ENCODE results near the gene MMP24.
A peak's percentile ranks its signal among the peaks of the same experiment; 100 is the strongest.
"Not testable (repeated sequence)": the region's sequence is repeated elsewhere in the genome, so short reads cannot be mapped to it uniquely, and the experiment has no call there.

Gene MMP24

DNA sequence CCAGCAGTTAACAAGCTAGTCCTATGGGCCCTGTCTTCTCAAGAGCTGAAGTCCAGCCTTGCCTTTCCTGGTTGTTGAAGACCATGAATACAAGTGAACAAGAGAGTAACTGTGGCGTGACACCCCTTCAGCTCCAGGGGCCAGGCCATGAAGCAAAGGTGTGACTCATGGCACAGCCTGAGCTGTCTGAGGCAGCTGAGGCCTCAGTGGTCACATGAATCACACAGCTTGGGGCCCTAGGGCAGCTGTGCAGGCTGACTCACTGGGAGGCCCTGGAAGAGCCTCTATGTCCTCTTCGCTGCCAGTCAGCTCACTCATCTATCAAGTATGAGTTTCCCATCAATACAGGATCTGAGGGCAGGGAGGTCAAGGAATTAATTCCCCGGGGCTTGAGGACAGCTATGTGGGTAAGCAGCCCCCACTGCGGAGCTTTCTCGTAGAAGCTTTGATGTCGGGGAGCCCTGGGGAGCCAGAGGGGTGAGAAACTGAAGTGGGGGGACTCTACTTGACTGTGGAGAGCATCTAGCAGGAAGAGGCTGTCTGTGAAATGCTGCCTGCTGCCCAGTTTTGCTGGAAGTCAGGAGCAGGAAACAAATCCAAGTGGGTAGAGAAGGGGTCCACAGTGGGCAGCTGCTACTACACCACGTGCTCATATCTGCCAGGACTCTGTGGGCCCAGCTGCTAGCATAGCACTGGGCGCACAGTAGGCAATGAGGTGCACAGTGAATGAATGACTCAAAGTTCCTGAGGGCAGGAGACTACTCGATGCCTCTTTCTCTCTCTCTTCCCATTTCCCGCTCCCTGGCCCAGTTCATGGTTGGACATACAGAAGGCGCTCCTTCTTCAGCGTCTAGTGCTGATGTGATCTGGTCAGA lies 79.4 kb downstream of the MMP24 start:
- DNase-seq (ENCODE audit: low read depth in 2 of 2, low spot score in 1 of 2) = peak in 1 of 2 donors; percentile 19

DNA sequence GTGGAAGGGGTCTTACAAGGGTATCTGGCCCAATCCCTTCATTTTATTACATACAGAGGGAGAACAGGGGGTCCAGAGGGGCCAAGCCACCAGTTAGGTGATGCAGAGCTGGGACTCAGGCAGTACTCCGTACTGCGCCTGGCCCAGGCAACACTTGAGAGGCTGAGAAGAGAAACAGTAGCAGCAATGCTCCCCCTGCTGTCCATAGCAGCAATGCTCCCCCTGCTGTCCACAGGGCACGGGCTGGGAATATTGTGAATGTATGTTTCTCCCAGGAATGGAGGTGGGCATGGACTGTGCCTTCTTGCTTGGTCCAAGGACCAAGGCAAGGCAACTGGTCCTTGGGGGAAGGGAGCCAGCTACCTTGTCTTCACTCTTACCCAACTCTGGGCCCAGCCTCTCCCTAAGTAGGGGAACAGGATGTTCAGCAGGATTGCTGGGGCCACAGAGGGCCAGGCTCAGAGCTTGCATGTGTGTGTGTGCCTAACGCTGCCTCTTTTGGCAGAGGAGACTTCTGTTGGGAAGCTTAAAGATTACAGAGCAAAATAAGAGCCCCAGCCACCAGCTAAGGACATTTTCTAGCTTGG lies 80.5 kb downstream of the MMP24 start:
- DNase-seq (ENCODE audit: low read depth in 2 of 2, low spot score in 1 of 2) = no peak

DNA sequence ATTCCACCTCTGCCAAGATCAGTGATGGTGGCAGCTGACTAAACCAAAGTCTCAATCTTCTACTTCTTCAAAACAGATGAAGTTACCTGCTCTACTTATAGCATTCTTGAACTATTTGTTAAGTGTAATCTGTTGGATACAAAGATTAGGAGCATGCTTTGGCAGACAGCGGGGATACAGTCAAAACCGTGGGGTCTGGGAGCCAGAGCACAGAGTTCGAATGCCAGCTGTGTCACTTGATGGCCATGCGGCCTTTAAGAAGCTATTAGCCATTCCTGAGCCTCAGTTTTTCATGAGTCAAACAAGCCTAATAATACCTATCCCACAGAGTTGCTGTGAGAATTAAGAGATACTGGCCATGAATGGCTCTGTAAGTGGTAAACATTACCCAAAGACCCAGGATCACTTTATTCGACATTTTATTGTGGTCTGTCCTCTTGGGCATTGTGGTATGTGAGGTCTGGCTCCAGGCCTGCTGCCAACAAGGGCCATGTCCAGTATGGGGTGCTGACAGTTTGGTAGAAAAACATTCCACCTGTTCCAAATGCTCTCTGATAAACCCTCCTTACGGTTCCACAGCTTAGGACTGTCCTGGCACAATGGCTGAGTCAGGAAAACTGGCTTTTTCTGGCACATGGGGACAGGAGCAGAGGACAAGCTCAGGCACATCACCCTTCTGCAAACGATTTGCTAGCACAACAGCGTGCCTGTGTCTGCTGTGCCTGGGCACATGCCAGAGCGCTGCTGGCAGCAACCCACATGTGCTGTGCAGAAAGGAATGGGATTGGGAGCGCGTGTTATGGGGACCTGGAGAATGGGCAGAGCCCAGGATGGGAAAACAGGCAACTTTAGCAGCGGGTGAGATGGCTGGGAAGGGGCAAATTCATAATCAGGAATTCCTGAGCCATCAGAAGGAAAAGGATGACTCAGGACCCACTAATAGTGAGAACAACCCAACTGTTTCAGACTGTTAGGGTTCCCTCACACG lies 81.5 kb downstream of the MMP24 start:
- DNase-seq (ENCODE audit: low read depth in 2 of 2, low spot score in 1 of 2) = no peak

DNA sequence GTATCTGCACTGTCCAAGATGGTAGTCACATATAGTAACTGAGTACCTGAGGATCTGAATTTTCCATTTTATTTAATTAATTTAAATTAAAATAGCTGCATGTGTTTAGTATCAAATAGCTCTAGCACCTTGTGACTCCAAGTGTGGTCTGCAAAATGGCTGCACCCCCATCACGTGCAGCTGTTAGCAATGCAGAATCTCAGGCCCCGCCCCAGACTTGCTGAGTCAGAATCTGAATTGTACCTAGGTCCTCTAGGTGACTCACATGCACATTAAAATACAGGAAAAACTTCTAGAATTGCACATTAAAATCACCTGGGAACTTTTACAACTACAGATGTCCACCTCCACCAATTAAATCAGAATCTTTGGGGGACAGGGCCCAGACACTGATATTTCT lies 84.9 kb downstream of the MMP24 start:
- DNase-seq (ENCODE audit: low read depth in 2 of 2, low spot score in 1 of 2) = no peak

DNA sequence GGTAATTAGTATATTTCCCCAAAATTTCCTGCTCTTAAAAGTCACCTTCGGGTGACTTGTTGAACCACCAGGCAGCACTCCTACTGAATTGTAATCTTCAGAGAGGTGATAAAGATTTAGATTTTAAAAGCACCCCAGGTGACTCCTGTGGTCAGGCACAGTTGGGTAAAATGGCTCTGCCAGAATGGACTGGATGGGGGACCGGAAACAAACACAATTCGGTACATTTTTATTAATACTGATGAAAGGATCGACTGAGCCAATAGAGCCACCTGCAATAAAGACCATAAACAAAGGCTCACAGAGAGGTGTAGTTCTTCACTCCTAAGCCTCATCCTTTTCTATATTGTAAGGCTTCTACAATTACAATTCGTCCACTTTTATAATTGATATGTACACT lies 85.3 kb downstream of the MMP24 start:
- DNase-seq (ENCODE audit: low read depth in 2 of 2, low spot score in 1 of 2) = no peak

DNA sequence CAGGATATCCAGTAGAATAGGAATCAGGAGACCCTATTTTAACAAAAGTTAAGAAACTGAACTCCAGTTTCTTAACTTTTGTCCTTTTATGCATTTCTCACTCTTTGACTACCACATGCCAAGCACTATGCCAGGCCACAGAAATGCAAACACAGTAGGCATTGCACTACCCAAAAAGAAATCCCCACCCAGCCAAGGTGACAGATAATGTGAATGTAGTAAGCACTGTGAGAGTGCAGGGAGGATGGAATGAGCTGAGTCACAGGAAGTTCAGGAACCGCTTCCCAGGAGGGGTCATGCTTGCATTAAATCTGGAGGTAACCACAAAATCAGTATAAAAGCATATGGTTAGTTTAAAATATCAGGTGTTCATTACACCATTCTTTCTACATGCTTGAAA lies 85.8 kb downstream of the MMP24 start:
- DNase-seq (ENCODE audit: low read depth in 2 of 2, low spot score in 1 of 2) = no peak

DNA sequence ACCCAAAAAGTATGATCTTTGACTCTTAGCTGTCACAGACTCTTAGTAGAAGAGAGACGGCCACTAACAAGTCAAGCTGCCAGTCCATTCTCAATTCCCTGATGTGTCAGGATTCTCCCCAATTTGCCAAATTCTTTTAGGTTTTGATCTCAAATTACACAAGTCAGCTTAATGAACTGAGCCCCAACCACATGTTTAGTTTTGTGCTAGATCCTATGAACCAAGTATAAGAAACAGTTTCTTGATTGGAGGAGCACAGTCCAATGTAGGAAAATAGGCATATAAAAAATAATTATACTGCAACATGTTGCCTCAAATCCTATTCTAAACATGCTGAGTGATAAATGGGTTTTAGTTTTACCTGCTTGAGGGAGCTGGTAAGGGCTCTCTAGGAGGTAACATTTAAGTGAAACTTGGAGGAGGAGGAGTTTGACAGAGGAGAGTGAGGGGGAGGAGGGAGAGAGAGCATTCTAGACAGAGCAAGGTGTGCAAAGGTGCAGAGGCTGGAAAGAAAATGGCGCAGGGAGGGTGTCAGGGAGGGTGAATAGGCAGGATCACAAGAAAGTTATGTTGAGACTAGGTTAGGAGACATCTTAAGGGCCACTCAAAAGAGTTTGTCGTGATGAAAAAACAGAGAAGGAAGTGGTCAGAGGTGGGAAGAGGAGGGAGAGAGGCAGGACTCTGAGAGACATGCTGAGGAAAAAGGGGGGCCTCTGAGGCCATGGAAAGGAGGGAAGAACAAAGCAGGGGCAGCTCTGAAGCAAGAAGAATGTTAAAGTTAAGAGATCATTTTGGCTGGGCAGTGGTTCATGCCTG lies 88.5 kb downstream of the MMP24 start:
- no peak for DNase-seq (ENCODE audit: low read depth in 2 of 2, low spot score in 1 of 2)

DNA sequence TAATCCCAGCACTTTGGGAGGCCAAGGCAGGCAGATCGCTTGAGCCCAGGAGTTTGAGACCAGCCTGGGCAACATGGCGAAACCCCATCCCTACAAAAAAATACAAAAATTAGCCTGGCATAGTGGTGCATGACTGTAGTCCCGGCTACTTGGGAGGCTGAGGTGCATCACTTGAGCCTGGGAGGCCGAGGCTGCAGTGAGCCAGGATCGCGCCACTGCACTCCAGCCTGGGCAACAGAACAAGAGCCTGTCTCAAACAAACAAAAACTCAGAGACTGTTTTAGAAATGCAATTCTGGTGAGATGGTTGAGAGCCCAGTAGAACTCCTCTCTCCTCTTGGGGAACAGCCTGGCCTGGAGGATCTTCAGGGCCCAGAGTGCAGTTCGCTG lies 89.1 kb downstream of the MMP24 start:
- DNase-seq (ENCODE audit: low read depth in 2 of 2, low spot score in 1 of 2) = not testable (repeated sequence)

DNA sequence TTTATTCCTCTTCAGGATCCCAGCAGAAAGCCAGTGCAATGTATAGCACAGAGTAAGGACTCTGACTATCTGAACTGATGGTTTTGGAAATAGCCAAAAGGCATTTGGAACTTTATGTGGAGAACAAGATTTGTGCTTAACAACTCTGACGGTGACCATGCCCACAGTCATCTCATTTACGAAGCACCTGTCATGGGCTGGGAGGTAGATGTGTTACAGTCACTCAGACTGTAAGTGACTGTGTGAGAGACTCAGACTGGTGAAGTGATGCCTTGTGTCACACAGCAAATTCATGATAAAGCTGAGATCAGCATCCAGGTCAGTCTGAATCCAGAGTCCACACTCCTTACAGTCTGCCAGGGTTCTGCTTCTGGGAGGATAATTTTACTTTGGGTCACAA lies 89.6 kb downstream of the MMP24 start:
- DNase-seq (ENCODE audit: low read depth in 2 of 2, low spot score in 1 of 2) = no peak

DNA sequence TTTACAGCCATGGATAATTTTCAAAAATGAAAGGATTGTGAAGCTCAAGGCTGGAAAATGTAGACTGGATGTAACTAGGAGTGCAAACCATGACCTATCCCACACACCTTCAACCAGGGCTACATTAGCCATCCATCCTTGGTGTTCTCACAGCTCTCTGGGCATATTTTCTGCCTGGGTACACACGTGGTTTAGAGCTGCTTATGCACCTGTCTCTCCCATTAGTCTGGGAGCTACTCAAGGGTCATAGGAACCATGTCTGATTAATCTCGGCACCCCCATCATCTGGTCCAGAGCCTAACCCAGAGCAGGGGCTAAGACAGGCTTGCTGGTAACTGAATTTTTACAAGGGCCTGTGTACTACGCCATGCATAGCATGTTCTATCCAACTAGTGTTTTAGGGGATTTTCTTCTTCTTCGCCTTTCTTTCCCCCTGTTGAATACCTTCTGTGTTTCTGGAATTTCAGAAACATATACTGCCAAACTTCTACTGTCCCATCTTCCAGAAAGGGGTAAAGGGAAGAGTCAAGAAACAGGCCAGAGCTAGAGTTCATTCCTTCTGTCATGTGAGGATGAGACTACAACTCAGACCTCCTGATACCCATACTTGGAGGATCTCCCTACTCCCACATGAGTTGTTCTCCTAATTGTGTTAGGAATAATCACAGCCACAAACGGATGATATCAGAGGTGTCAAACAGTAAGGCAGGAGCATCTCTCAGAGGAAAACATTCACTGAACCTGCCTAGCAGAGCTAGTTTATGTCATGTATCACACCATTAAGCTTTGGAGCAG lies 91.1 kb downstream of the MMP24 start:
- DNase-seq (ENCODE audit: low read depth in 2 of 2, low spot score in 1 of 2) = no peak

DNA sequence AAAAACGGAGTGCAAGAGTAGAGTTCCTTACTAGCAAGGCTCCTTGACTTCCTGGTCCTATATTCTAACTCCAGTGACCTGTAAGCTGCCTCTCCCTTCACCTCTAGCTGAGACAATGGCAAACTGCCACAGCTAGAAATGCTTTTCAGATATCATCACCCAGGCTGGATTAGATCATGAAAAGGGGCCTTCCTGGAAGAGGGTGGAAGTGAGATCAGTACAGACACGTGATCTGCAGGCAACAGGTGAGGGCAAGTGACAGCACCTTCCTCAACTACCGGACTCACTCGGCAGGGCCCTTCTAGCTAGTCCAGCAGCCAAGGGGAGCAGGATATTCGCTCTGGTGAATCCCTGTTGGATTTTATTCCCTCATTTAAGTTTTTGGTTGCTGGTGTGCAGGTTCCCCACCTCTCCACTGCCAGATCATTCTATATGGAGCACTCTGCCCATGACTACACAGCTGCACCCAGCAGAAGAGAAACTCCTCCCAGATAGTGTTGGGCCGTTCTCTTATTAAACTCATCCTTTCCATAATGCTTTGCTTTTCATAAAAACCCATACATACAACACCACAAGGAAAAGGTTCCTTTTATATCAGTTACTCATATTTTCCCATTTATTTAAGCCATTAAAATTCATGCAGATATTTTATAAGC lies 92.1 kb downstream of the MMP24 start:
- no peak for DNase-seq (ENCODE audit: low read depth in 2 of 2, low spot score in 1 of 2)

DNA sequence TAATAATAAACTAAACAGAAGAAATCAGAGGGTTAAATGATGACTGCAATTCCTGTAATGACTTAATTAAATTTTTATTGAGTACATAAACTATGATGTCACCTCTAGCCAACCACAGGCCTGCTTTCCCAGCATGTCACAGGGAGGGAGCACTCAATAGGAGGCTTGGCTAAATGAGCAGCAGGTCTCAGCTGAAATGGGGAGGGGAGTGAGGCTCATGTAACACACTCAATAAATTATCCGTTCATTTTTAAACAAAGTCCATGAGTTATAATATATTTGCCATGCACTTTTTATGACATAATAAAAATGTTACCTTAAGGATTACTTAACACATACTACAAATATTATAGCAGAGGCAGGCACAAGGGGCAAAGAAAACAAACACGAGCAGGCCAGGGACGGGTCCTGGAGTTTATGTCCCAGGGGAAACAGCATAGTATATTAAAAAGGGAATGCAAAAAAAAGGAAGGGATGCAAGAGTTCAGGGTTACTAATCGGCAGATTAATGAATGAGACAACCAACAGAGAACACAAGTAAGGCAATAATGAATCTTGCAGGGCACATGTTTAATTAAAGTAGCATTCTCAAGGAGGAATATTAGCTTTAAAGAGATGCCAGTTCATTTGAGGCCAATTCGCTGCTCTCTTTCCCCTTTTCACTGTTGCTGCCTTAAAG lies 92.8 kb downstream of the MMP24 start:
- no peak for DNase-seq (ENCODE audit: low read depth in 2 of 2, low spot score in 1 of 2)

DNA sequence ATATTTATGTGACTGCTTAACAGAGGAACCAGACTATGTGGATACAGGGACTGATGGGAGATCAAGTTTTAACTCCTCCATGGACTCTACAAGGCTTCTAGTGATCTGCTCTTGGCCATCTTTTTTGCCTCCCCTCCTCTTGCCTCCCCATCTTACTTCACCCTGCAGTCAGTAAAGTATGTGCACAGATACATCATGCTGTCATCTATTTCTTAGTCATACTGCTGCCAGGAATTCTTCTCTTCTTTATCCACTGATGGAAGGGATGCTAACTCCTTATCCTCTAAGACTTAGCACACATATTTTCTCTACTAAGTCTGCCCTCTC lies 93.3 kb downstream of the MMP24 start:
- DNase-seq (ENCODE audit: low read depth in 2 of 2, low spot score in 1 of 2) = no peak

DNA sequence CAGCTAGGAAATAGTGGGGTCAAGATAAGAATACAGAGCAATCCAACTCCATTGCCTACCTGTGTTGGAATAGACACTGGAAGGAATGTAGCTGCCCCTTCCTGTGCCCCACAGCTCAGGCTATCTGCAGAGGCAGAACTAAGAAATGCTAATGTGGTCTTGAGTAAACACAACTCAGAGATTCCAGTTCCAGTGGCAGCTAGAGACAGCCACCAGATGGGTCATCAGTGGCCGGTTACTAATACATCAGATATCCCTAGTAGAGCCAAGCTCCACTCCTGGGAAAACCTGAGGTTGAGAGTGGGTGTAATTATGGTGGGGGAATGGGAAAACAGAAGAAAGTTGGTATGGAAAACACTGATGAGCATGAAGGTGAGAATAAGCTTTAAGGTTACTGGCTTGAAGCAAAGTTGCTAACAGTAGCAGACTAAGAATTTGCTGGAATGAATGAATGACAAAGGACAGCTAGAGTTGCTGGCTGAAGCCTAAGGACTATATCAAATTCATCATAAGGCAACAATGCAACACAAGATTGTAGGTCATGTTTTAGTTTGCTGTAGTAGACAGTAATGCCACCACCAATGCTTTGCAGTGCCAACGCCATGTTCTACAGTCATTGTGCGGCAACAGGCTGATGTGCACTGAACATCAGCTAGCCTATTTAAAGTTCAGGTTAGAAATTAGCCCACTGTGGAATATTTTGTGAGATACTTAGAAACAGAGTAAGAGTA lies 94.1 kb downstream of the MMP24 start:
- DNase-seq (ENCODE audit: low read depth in 2 of 2, low spot score in 1 of 2) = no peak

DNA sequence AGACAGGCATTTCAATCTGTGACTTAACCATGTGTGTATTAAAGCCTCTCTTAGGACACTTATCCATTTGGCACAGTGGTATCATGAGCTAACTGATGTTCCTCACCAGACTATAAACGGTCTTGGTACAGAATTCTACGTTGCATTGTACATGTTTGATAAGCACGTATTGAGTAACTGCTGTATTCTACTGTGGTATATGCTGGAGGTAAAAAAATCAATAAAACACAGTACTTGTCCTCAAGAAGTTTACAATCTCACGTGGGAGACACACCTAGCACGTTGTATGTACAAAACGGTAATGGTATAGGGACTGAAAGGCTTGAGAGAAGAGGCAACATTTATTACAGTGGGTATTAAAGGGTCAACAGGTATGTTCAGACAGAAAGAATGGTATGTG lies 98.9 kb downstream of the MMP24 start:
- no peak for DNase-seq (ENCODE audit: low read depth in 2 of 2, low spot score in 1 of 2)

DNA sequence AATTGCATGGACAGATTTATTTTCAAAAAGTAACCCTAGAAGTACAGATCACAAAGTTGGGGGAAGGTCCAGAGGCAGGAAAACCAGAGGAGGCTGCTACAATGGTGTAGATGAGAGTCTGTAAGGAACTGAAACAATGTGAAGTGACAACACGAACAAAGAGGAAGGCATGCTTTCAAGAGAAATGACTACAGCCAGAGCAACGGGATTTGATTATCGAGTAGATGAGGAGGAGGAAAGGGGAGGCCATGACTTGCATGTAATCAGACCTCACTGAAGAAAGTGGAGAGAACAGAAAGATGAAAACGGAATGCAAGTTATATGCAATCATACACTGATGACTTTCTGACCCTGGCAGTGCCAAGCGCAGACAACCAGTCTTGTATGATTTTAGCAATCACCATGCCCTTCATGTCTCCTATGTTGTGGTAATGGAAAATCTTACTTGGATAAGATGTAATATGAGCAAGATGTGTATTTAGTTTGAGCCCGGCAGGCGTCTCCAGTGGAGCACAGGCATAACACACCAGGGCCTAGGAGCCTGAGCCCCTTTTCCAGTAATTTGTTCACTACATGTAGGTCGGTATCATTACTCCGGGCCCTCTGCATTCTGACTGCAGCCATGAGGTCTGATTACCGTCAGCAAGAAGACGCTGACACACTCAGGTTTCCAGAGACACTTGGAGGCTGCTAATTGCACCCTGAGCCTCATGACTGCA lies 99.7 kb downstream of the MMP24 start:
- DNase-seq (ENCODE audit: low read depth in 2 of 2, low spot score in 1 of 2) = no peak
